Sigmoid colon (tissue), 4 donors: ENCODE data around the gene DNASE1.

Source experiments
- POLR2A ChIP-seq, 2 donors: fragments of 450-650 bp; IDR thresholded peaks; one replicate each; pipeline ENCODE4 v1.6.1; 2016; ENCODE audit warnings: antibody characterized with exemption in 2 of 2, mild to moderate bottlenecking in 2 of 2, moderate library complexity in 2 of 2
- POLR2AphosphoS5 ChIP-seq, 4 donors: sonication (generic); formaldehyde crosslinking; IDR thresholded peaks; one replicate each; pipeline ENCODE4 v1.6.1; 2017; ENCODE audit warnings: antibody characterized with exemption in 4 of 4
- TF ChIP-seq, protein P1 (sequence below), 4 experiments: fragments of 450-650 bp in 3 of 4; fragments of 200-600 bp in 1 of 4; IDR thresholded peaks; one replicate each; pipeline ENCODE4 v1.5.1; 2016 to 2019; ENCODE audit warnings: antibody characterized with exemption in 4 of 4, mild to moderate bottlenecking in 3 of 4, moderate library complexity in 2 of 4

GRCh38 chr16:3638916-3639644 is 15.4 kb upstream of the DNASE1 start:
- TF ChIP-seq, protein P1, sequence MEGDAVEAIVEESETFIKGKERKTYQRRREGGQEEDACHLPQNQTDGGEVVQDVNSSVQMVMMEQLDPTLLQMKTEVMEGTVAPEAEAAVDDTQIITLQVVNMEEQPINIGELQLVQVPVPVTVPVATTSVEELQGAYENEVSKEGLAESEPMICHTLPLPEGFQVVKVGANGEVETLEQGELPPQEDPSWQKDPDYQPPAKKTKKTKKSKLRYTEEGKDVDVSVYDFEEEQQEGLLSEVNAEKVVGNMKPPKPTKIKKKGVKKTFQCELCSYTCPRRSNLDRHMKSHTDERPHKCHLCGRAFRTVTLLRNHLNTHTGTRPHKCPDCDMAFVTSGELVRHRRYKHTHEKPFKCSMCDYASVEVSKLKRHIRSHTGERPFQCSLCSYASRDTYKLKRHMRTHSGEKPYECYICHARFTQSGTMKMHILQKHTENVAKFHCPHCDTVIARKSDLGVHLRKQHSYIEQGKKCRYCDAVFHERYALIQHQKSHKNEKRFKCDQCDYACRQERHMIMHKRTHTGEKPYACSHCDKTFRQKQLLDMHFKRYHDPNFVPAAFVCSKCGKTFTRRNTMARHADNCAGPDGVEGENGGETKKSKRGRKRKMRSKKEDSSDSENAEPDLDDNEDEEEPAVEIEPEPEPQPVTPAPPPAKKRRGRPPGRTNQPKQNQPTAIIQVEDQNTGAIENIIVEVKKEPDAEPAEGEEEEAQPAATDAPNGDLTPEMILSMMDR (IDR thresholded peaks at IDR 0.05), result no peak
- no peak for TF ChIP-seq POLR2A (IDR thresholded peaks at IDR 0.05)
- TF ChIP-seq POLR2AphosphoS5 (IDR thresholded peaks at IDR 0.05), result no peak
